Astrocyte (in vitro differentiated cells and primary cell): ENCODE measurements around the gene ERFL. TPM values are rescaled to one million over a fixed set of nuclear protein-coding genes. Genes with fewer than 3 reads are reported as not detected.

Experiments used
- DNase-seq: peaks from one replicate; pipeline ENCODE4 v3.0.0-alpha.2; 2010; ENCODE audit warnings: low read depth
- FAIRE-seq: peaks from 2 replicates; lab custom pipeline; 2011; peaks lifted over from hg19 to GRCh38; lab: Jason Lieb, UNC
- H2AFZ ChIP-seq: 2 replicates; pipeline ENCODE4 v1.6.0; 2012; ENCODE audit warnings: low read depth, low read length, inconsistent platforms
- H3K27ac ChIP-seq: 2 replicates; pipeline ENCODE4 v1.5.1; 2011; ENCODE audit warnings: low read depth, low read length, inconsistent platforms
- H3K27me3 ChIP-seq: 2 replicates; pipeline ENCODE4 v1.6.0; 2011; ENCODE audit warnings: low read length, inconsistent platforms; ENCODE audit not compliant: insufficient read depth
- H3K36me3 ChIP-seq: 2 replicates; pipeline ENCODE4 v1.5.1; 2011; ENCODE audit warnings: low read length, inconsistent platforms; ENCODE audit not compliant: insufficient read depth
- H3K4me1 ChIP-seq: 2 replicates; pipeline ENCODE4 v1.5.1; 2011; ENCODE audit warnings: low read length, inconsistent platforms; ENCODE audit not compliant: insufficient read depth
- H3K4me2 ChIP-seq: 2 replicates; pipeline ENCODE4 v1.6.0; 2012; ENCODE audit warnings: low read length, inconsistent platforms
- H3K4me3 ChIP-seq: 2 replicates; pipeline ENCODE4 v1.5.1; 2011; ENCODE audit warnings: low read depth, mild to moderate bottlenecking, low read length, inconsistent platforms; ENCODE audit not compliant: insufficient read depth
- H3K79me2 ChIP-seq: 2 replicates; pipeline ENCODE4 v1.6.0; 2012; ENCODE audit warnings: mild to moderate bottlenecking, low read length, inconsistent platforms; ENCODE audit not compliant: insufficient read depth
- H3K9ac ChIP-seq: 2 replicates; pipeline ENCODE4 v1.6.0; 2012; ENCODE audit warnings: mild to moderate bottlenecking, low read length, inconsistent platforms
- H3K9me3 ChIP-seq: 2 replicates; pipeline ENCODE4 v1.5.1; 2012; ENCODE audit warnings: low read depth, mild to moderate bottlenecking, low read length, inconsistent platforms; ENCODE audit not compliant: insufficient read depth
- H4K20me1 ChIP-seq: 2 replicates; pipeline ENCODE4 v1.6.0; 2012; ENCODE audit warnings: low read length, inconsistent platforms; ENCODE audit not compliant: insufficient read depth
- H3K27ac Mint-ChIP-seq: one replicate; pipeline ENCODE4 v1.8.0; 2021; ENCODE audit warnings: mild to moderate bottlenecking, mixed read lengths; ENCODE audit not compliant: unreplicated experiment
- H3K27me3 Mint-ChIP-seq: one replicate; pipeline ENCODE4 v1.8.0; 2021; ENCODE audit warnings: low read depth, mixed read lengths; ENCODE audit not compliant: unreplicated experiment
- H3K36me3 Mint-ChIP-seq: one replicate; pipeline ENCODE4 v1.8.0; 2021; ENCODE audit warnings: low read depth, mixed read lengths; ENCODE audit not compliant: unreplicated experiment
- H3K4me1 Mint-ChIP-seq: one replicate; pipeline ENCODE4 v1.8.0; 2021; ENCODE audit warnings: low read depth, mixed read lengths; ENCODE audit not compliant: unreplicated experiment
- H3K4me3 Mint-ChIP-seq: one replicate; pipeline ENCODE4 v1.8.0; 2021; ENCODE audit warnings: mild to moderate bottlenecking, moderate library complexity, mixed read lengths; ENCODE audit not compliant: unreplicated experiment
- H3K9me3 Mint-ChIP-seq: one replicate; pipeline ENCODE4 v1.8.0; 2021; ENCODE audit warnings: mild to moderate bottlenecking, mixed read lengths; ENCODE audit not compliant: unreplicated experiment
- CTCF ChIP-seq: IDR thresholded peaks from 2 replicates; pipeline ENCODE4 v1.5.1; 2011; ENCODE audit warnings: low read depth, mild to moderate bottlenecking, inconsistent platforms, low read length, moderate library complexity; ENCODE audit not compliant: insufficient read depth
- EZH2 ChIP-seq: IDR thresholded peaks from 2 replicates; pipeline ENCODE4 v1.6.1; 2012; ENCODE audit warnings: mild to moderate bottlenecking, low read length, inconsistent platforms; ENCODE audit not compliant: insufficient read depth
- total RNA-seq: library from RNA; stranded (reverse); gene quantifications from 2 replicates; pipeline ENCODE4 v1.2.1, GENCODE V29; 2021

ERFL gene
- total RNA-seq, 1 donor from 2014 or later: 0.41 TPM

GRCh38 chr19:41932259-41932719, 4.0 kb upstream of the ERFL start:
- no peak overlapping the region for H3K4me3 ChIP-seq
- Mint-ChIP-seq H3K4me1 (peaks cover 18% of the 10 kb centered on the region), H3K9me3 (peaks cover 5% of the 10 kb centered on the region), H3K4me3 (no peak overlapping the region), H3K36me3 (peaks cover 2% of the 10 kb centered on the region), H3K27ac (no peak overlapping the region), H3K27me3 (peaks cover 65% of the 10 kb centered on the region)
- H3K4me1 ChIP-seq: peaks cover 15% of the 10 kb centered on the region
- FAIRE-seq: no peak
- no peak overlapping the region for H3K4me2 ChIP-seq
- H2AFZ ChIP-seq: no peak overlapping the region
- TF ChIP-seq CTCF: no peak
- no peak for TF ChIP-seq EZH2
- no peak overlapping the region for H3K27ac ChIP-seq
- no peak for DNase-seq
- no peak overlapping the region for H3K9ac ChIP-seq
- no peaks in the 10 kb centered on the region for H3K79me2 ChIP-seq
- H3K27me3 ChIP-seq: peaks cover 75% of the 10 kb centered on the region
- H3K9me3 ChIP-seq: peaks cover 2% of the 10 kb centered on the region
- peaks cover 30% of the 10 kb centered on the region for H4K20me1 ChIP-seq
- no peaks in the 10 kb centered on the region for H3K36me3 ChIP-seq

GRCh38 chr19:41930926-41931592, 2.8 kb upstream of the ERFL start:
- no peak for DNase-seq
- Histone ChIP-seq H2AFZ (no peak overlapping the region), H3K4me2 (no peak overlapping the region), H3K4me1 (peaks cover 6% of the 10 kb centered on the region), H3K9me3 (peaks cover 5% of the 10 kb centered on the region), H3K27me3 (peaks cover 83% of the 10 kb centered on the region), H3K27ac (no peak overlapping the region), H3K4me3 (no peak overlapping the region), H4K20me1 (peaks cover 31% of the 10 kb centered on the region), H3K36me3 (no peaks in the 10 kb centered on the region), H3K9ac (no peak overlapping the region), H3K79me2 (no peaks in the 10 kb centered on the region)
- Mint-ChIP-seq H3K4me1 (peaks cover 12% of the 10 kb centered on the region), H3K27ac (no peak overlapping the region), H3K27me3 (peaks cover 55% of the 10 kb centered on the region), H3K36me3 (peaks cover 2% of the 10 kb centered on the region), H3K9me3 (peaks cover 5% of the 10 kb centered on the region), H3K4me3 (no peak overlapping the region)
- no peak for FAIRE-seq
- TF ChIP-seq EZH2 (no peak), CTCF (peak; percentile 33)

- Mint-ChIP-seq H3K27ac (no peak overlapping the region), H3K27me3 (peaks cover 53% of the 10 kb centered on the region), H3K4me1 (peaks cover 12% of the 10 kb centered on the region), H3K4me3 (no peak overlapping the region), H3K36me3 (peaks cover 2% of the 10 kb centered on the region), H3K9me3 (peaks cover 5% of the 10 kb centered on the region)
- Histone ChIP-seq H3K27me3 (peaks cover 86% of the 10 kb centered on the region), H3K9ac (no peak overlapping the region), H2AFZ (no peak overlapping the region), H3K9me3 (peaks cover 9% of the 10 kb centered on the region), H3K4me3 (no peak overlapping the region), H3K79me2 (no peaks in the 10 kb centered on the region), H3K36me3 (no peaks in the 10 kb centered on the region), H3K4me2 (no peak overlapping the region), H4K20me1 (peaks cover 32% of the 10 kb centered on the region), H3K27ac (no peak overlapping the region), H3K4me1 (peaks cover 1% of the 10 kb centered on the region)
- DNase-seq (no peak), FAIRE-seq (no peak)
- TF ChIP-seq EZH2 (no peak), CTCF (no peak)
Measured at GRCh38 chr19:41930322-41930722, 2.1 kb upstream of the ERFL start.
